SK-N-MC (cell line): ENCODE results near the gene INAFM1.

Experiments
- DNase-seq: peaks from one replicate; pipeline ENCODE4 v3.0.0-alpha.2; 2011; ENCODE audit warnings: low read depth, low spot score
- H3K27ac ChIP-seq: fragments of 200-600 bp; sonication (generic); 2 replicates; pipeline ENCODE4 v1.5.1; 2016; ENCODE audit warnings: mixed run types
- H3K36me3 ChIP-seq: fragments of 200-600 bp; sonication (generic); 2 replicates; pipeline ENCODE4 v1.6.1; 2017; ENCODE audit warnings: antibody characterized with exemption, low read length, mixed read lengths; ENCODE audit not compliant: insufficient read depth
- H3K4me3 ChIP-seq: fragments of 200-600 bp; sonication (generic); 2 replicates; pipeline ENCODE4 v1.5.1; 2016
- H3K9ac ChIP-seq: fragments of 200-600 bp; sonication (generic); 2 replicates; pipeline ENCODE4 v1.8.0; 2017; ENCODE audit warnings: mixed run types, mixed read lengths; ENCODE audit not compliant: insufficient read length
- H3K9me3 ChIP-seq: fragments of 200-600 bp; sonication (generic); 2 replicates; pipeline ENCODE4 v1.6.1; 2017; ENCODE audit warnings: low read depth, mild to moderate bottlenecking, antibody characterized with exemption, low read length, moderate library complexity, mixed read lengths
- EZH2 ChIP-seq: fragments of 200-600 bp; sonication (generic); IDR thresholded peaks from one replicate; pipeline ENCODE4 v1.6.1; 2017; ENCODE audit warnings: antibody characterized with exemption
- FOXP2 ChIP-seq: optimal IDR thresholded peaks from 2 replicates; pipeline ENCODE3; 2011; ENCODE audit warnings: mild to moderate bottlenecking, moderate library complexity; ENCODE audit not compliant: insufficient read depth; ENCODE audit errors: extremely low read length, control extremely low read depth
- POLR2AphosphoS5 ChIP-seq: IDR thresholded peaks from 2 replicates; pipeline ENCODE4 v1.6.1; 2012; ENCODE audit warnings: mild to moderate bottlenecking, low read depth, low read length, borderline replicate concordance

INAFM1 gene

DNA sequence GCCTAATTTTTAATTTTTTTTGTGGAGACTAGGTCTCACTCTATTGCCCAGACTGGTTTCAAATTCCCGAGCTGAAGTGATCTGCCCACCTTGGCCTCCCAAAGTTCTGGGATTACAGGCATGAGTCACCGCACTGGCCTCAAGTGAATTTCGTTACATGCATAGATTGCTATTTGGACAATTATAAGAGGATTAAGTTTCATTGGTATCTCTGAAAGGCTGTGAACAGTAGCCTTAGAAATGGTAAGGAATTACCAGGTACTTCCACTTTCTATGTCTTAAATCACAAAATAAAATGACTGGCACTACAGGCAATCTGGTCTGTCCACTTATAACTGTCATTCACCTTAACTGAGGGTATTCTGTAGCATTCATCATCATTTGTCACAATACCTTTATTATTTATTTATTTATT, 21.2 kb upstream of the INAFM1 start:
- Histone ChIP-seq H3K9me3 (no peaks in the 10 kb centered on the region), H3K36me3 (peaks cover under 1% of the 10 kb centered on the region; the same call in 1 of the 2 replicates), H3K9ac (no peak overlapping the region), H3K4me3 (no peak overlapping the region), H3K27ac (0 out of 2 replicates have a peak overlapping the region, but pooled peaks have one; percentile 25)
- DNase-seq, result no peak
- TF ChIP-seq FOXP2, result no peak
- TF ChIP-seq EZH2, result no peak
- TF ChIP-seq POLR2AphosphoS5, result no peak

DNA sequence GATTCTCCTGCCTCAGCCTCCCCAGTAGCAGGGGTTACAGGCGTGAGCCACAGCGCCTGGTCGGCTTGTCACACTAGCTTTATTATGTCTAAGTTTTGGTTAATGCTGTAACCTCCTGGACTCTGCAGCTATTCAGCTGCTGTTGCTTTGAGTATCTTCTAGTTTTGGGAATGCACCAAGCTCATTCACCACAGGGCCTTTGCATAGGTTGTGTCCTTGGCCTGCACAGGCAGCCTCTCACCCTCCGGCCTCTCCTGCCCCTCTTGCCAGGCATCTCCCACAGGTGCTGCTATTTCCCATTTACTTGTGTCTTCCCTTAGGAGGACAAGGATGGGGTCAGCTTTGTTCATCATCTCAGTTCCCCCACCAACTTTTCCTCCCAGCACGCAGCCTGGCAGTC, 20.7 kb upstream of the INAFM1 start:
- no peak overlapping the region for H3K4me3 ChIP-seq
- no peak for DNase-seq
- H3K36me3 ChIP-seq, result peaks cover 6% of the 10 kb centered on the region; the same call in 1 of the 2 replicates
- no peak for TF ChIP-seq FOXP2
- TF ChIP-seq POLR2AphosphoS5, result no peak
- no peak for TF ChIP-seq EZH2
- H3K9ac ChIP-seq, result no peak overlapping the region
- no peaks in the 10 kb centered on the region for H3K9me3 ChIP-seq
- H3K27ac ChIP-seq, result no peak overlapping the region

GRCh38 chr19:47255879-47256692, 18.6 kb upstream of the INAFM1 start, which contains the start of gene CCDC9:
Gene CCDC9, plus strand, starts transcription at chr19:47256525. Its CDS starts 1,876 bp downstream, at chr19:47258401.
- peak within 1 kb of the TSS; percentile 85 for H3K4me3 ChIP-seq
- H3K9ac ChIP-seq, result peak within 1 kb of the TSS; percentile 88
- no peaks in the 10 kb centered on the region for H3K9me3 ChIP-seq
- H3K36me3 ChIP-seq, result peaks cover 23% of the 10 kb centered on the region; the same call in 1 of the 2 replicates
- TF ChIP-seq FOXP2 (no peak), POLR2AphosphoS5 (peak; percentile 70; the same call in 1 of the 2 replicates), EZH2 (no peak)
- DNase-seq, result peak; percentile 73
- peak within 1 kb of the TSS; percentile 86 for H3K27ac ChIP-seq

DNA sequence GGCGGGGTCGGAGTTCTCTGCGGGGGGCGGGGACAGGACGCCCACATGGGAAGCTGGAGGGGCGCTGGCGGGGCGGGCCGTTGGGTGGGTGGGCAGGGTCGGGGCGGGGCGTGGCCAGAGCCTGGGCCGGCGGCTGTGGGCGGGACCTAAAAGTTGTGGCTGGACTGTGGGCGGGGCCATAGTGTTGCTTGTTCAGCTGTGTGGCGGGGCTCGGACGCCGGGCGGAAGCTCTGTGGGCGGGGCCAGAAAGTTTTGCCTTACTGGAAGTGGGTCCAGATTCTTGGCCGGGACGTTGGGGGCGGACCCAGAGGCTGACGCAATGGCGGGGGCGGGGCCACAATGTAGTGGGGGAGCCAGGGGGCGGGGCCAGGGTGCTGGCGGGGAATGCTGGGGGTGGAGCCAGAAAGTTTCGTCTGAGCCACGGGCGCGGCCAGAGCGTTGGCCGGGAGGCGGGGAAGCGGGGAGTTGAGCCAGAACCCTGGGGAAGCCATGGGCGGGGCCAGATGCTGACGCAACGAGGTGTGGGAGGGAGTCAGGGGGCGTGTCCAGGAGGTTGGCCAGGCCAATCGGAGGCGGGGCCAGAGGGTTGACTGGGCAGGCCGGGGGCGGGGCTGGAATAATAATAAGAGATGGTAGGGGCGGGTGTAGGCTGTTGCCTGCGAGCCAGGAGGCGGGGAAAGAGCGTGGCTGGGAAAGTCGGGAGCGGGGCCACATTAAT, 17.8 kb upstream of the INAFM1 start:
- DNase-seq, result peak; percentile 95
- no peak for TF ChIP-seq EZH2
- TF ChIP-seq FOXP2, result peak; percentile 63
- TF ChIP-seq POLR2AphosphoS5, result no peak
- Histone ChIP-seq H3K9me3 (no peaks in the 10 kb centered on the region), H3K9ac (peak overlapping the region; percentile 78), H3K4me3 (peak overlapping the region; percentile 85), H3K27ac (peak overlapping the region; percentile 86), H3K36me3 (peaks cover 26% of the 10 kb centered on the region; the same call in 1 of the 2 replicates)

DNA sequence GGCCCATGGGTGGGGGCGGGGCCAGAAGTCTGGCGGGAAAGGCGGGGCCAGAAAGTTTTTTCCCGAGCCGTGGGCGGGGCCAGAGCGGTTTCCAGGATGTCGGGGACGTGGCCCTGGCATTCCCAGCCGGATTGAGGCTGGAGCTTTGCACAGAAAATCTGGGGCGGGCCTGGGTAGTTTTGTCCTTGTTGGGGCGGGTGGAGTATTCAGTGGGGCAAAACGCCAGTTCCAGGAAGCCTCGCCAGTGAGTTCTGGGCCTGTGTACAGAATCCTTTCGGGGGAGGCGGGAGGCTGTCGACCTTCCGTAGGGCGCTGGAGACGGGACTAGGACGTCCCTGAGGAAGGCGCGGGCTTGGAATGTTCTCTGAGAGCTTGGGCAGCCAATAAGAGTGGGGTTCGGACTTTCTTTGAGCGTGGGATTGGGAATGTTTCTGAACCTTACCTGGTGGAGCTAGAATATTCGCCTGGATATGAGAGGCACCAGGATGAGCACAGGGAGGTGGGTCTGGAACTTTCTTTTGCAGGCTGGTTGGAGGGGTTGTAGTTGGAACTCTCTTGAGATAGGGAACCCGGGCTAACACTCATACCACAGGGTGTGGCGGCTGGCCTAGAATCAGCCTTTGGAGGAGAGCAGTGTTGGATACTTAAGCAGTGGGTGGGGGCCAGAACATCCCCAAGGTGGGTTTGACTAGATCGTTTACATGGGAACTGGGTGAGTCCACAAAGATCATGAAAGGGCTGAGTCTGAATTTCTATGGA, 17.1 kb upstream of the INAFM1 start:
- DNase-seq, result no peak
- peak; percentile 43 for TF ChIP-seq POLR2AphosphoS5
- no peak for TF ChIP-seq FOXP2
- Histone ChIP-seq H3K9me3 (no peaks in the 10 kb centered on the region), H3K36me3 (peaks cover 26% of the 10 kb centered on the region; the same call in 1 of the 2 replicates), H3K4me3 (peak overlapping the region; percentile 85), H3K27ac (peak overlapping the region; percentile 86), H3K9ac (peak overlapping the region; percentile 88)

GRCh38 chr19:47258434-47258833, 16.3 kb upstream of the INAFM1 start:
- no peak for DNase-seq
- Histone ChIP-seq H3K4me3 (peak overlapping the region; percentile 85), H3K36me3 (peaks cover 29% of the 10 kb centered on the region; the same call in 1 of the 2 replicates), H3K27ac (no peak overlapping the region), H3K9me3 (no peaks in the 10 kb centered on the region), H3K9ac (peak overlapping the region; percentile 88)
- no peak for TF ChIP-seq EZH2
- TF ChIP-seq FOXP2, result no peak
- no peak for TF ChIP-seq POLR2AphosphoS5

GRCh38 chr19:47258895-47259555, 15.7 kb upstream of the INAFM1 start:
- Histone ChIP-seq H3K9me3 (no peaks in the 10 kb centered on the region), H3K27ac (no peak overlapping the region), H3K4me3 (no peak overlapping the region), H3K36me3 (peaks cover 29% of the 10 kb centered on the region; the same call in 1 of the 2 replicates), H3K9ac (peak overlapping the region; percentile 17)
- TF ChIP-seq FOXP2 (no peak), POLR2AphosphoS5 (no peak), EZH2 (no peak)
- DNase-seq, result no peak
